ENCODE measurements around the gene NFIB.

DNA sequence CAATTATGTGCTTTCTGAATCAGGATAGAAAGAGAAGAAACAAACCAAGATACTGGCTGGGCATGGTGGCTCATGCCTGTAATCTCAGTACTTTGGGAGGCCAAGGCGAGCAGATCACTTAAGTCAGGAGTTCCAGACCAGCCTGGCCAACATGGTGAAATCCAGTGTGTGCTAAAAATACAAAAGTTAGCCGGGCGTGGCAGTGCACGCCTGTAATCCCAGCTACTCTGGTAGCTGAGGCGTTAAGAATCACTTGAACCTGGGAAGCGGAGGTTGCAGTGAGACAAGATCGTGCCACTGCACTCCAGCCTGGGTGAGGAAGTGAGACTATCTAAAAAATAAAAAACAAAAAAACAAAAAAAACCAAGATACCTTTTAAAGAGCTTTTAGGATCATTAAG is 214.2 kb downstream of the NFIB start:
- TF ChIP-seq, protein P1, sequence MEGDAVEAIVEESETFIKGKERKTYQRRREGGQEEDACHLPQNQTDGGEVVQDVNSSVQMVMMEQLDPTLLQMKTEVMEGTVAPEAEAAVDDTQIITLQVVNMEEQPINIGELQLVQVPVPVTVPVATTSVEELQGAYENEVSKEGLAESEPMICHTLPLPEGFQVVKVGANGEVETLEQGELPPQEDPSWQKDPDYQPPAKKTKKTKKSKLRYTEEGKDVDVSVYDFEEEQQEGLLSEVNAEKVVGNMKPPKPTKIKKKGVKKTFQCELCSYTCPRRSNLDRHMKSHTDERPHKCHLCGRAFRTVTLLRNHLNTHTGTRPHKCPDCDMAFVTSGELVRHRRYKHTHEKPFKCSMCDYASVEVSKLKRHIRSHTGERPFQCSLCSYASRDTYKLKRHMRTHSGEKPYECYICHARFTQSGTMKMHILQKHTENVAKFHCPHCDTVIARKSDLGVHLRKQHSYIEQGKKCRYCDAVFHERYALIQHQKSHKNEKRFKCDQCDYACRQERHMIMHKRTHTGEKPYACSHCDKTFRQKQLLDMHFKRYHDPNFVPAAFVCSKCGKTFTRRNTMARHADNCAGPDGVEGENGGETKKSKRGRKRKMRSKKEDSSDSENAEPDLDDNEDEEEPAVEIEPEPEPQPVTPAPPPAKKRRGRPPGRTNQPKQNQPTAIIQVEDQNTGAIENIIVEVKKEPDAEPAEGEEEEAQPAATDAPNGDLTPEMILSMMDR (optimal IDR thresholded peaks at IDR 0.05 in 1 of 3, IDR thresholded peaks at IDR 0.05 in 1 of 3, conservative IDR thresholded peaks at IDR 0.05 in 1 of 3; ENCODE audit: extremely low read depth in 1 of 3, insufficient read depth in 2 of 3, low read length in 3 of 3) = no peak
- no peak for TF ChIP-seq EZH2 (IDR thresholded peaks at IDR 0.05; ENCODE audit: low read length)

All from keratinocyte (primary cell).